Glutamatergic neuron (in vitro differentiated cells): ENCODE data around the gene RNF212. TPM values are rescaled to one million over a fixed set of nuclear protein-coding genes. Genes with fewer than 3 reads are reported as not detected.

Experiments used
- DNase-seq: peaks from one replicate; pipeline ENCODE4 v3.0.0; 2022
- H3K27ac Mint-ChIP-seq: one replicate; pipeline ENCODE4 v1.8.0; 2020; ENCODE audit warnings: mild to moderate bottlenecking, mixed read lengths, inconsistent platforms; ENCODE audit not compliant: unreplicated experiment
- H3K27me3 Mint-ChIP-seq: one replicate; pipeline ENCODE4 v1.8.0; 2020; ENCODE audit warnings: mild to moderate bottlenecking, moderate library complexity, mixed read lengths, inconsistent platforms; ENCODE audit not compliant: unreplicated experiment
- H3K36me3 Mint-ChIP-seq: one replicate; pipeline ENCODE4 v1.8.0; 2020; ENCODE audit warnings: mild to moderate bottlenecking, mixed read lengths, inconsistent platforms; ENCODE audit not compliant: unreplicated experiment
- H3K4me1 Mint-ChIP-seq: one replicate; pipeline ENCODE4 v1.8.0; 2020; ENCODE audit warnings: mild to moderate bottlenecking, low read depth, mixed read lengths, inconsistent platforms; ENCODE audit not compliant: unreplicated experiment
- H3K4me3 Mint-ChIP-seq: one replicate; pipeline ENCODE4 v1.8.0; 2020; ENCODE audit warnings: mild to moderate bottlenecking, mixed read lengths, inconsistent platforms; ENCODE audit not compliant: unreplicated experiment
- H3K9me3 Mint-ChIP-seq: one replicate; pipeline ENCODE4 v1.8.0; 2020; ENCODE audit warnings: mild to moderate bottlenecking, moderate library complexity, mixed read lengths, inconsistent platforms; ENCODE audit not compliant: unreplicated experiment
- CTCF ChIP-seq: fragments of 200-600 bp; sonication (generic); IDR thresholded peaks from one replicate; pipeline ENCODE4 v1.5.0; 2021; ENCODE audit not compliant: partially characterized antibody, unreplicated experiment
- total RNA-seq: library from RNA; stranded (reverse); fragmentation: NEBNext Ultra II Directional; extraction: Animal tissue kit (Norgen Biotek cat#: 25700); gene quantifications from one replicate; pipeline ENCODE4 v1.2.1, GENCODE V29; 2021; ENCODE audit not compliant: unreplicated experiment

Gene RNF212
- total RNA-seq, 1 donor from 2014 or later = 11.1 TPM

GRCh38 chr4:1112174-1112820 lies 1.1 kb downstream of the RNF212 start:
- DNase-seq = peak; percentile 66
- peaks cover 8% of the 10 kb centered on the region for H3K27me3 Mint-ChIP-seq
- peak overlapping the region; percentile 68 for H3K4me3 Mint-ChIP-seq
- peaks cover 9% of the 10 kb centered on the region for H3K4me1 Mint-ChIP-seq
- H3K36me3 Mint-ChIP-seq = peaks cover 9% of the 10 kb centered on the region
- H3K27ac Mint-ChIP-seq = peak overlapping the region; percentile 85
- H3K9me3 Mint-ChIP-seq = peaks cover 10% of the 10 kb centered on the region
- no peak for TF ChIP-seq CTCF

- Mint-ChIP-seq H3K27ac (peak overlapping the region; percentile 85), H3K4me3 (peak overlapping the region; percentile 26), H3K36me3 (peaks cover 9% of the 10 kb centered on the region), H3K4me1 (peaks cover 9% of the 10 kb centered on the region), H3K9me3 (peaks cover 10% of the 10 kb centered on the region), H3K27me3 (peaks cover 8% of the 10 kb centered on the region)
- TF ChIP-seq CTCF = no peak
- DNase-seq = no peak
Measured at GRCh38 chr4:1111259-1111809, 2.0 kb downstream of the RNF212 start.

GRCh38 chr4:1109898-1110506 lies 3.4 kb downstream of the RNF212 start:
- H3K27me3 Mint-ChIP-seq = peaks cover 5% of the 10 kb centered on the region
- TF ChIP-seq CTCF = no peak

GRCh38 chr4:1109333-1109732 lies 4.0 kb downstream of the RNF212 start:
- H3K36me3 Mint-ChIP-seq = peaks cover 9% of the 10 kb centered on the region
- peak overlapping the region; percentile 3 for H3K4me3 Mint-ChIP-seq
- DNase-seq = no peak
- TF ChIP-seq CTCF = no peak
- peaks cover 17% of the 10 kb centered on the region for H3K9me3 Mint-ChIP-seq
- H3K27me3 Mint-ChIP-seq = peaks cover 7% of the 10 kb centered on the region
- peaks cover 21% of the 10 kb centered on the region for H3K4me1 Mint-ChIP-seq
- no peak overlapping the region for H3K27ac Mint-ChIP-seq

More at GRCh38 chr4:1109898-1110506, 3.4 kb downstream of the RNF212 start:
- no peak for DNase-seq
- peak overlapping the region; percentile 3 for H3K4me3 Mint-ChIP-seq
- H3K36me3 Mint-ChIP-seq = peaks cover 9% of the 10 kb centered on the region
- H3K9me3 Mint-ChIP-seq = peaks cover 12% of the 10 kb centered on the region
- peaks cover 16% of the 10 kb centered on the region for H3K4me1 Mint-ChIP-seq
- no peak overlapping the region for H3K27ac Mint-ChIP-seq

- Mint-ChIP-seq H3K27ac (peak overlapping the region; percentile 36), H3K36me3 (peaks cover 12% of the 10 kb centered on the region), H3K4me1 (peaks cover 20% of the 10 kb centered on the region), H3K4me3 (peak overlapping the region; percentile 55), H3K27me3 (peaks cover 2% of the 10 kb centered on the region), H3K9me3 (peaks cover 8% of the 10 kb centered on the region)
- no peak for TF ChIP-seq CTCF
- DNase-seq = no peak
Measured at GRCh38 chr4:1105662-1106061, 7.7 kb downstream of the RNF212 start.
